ENCODE measurements around the gene PSMB3.

DNA sequence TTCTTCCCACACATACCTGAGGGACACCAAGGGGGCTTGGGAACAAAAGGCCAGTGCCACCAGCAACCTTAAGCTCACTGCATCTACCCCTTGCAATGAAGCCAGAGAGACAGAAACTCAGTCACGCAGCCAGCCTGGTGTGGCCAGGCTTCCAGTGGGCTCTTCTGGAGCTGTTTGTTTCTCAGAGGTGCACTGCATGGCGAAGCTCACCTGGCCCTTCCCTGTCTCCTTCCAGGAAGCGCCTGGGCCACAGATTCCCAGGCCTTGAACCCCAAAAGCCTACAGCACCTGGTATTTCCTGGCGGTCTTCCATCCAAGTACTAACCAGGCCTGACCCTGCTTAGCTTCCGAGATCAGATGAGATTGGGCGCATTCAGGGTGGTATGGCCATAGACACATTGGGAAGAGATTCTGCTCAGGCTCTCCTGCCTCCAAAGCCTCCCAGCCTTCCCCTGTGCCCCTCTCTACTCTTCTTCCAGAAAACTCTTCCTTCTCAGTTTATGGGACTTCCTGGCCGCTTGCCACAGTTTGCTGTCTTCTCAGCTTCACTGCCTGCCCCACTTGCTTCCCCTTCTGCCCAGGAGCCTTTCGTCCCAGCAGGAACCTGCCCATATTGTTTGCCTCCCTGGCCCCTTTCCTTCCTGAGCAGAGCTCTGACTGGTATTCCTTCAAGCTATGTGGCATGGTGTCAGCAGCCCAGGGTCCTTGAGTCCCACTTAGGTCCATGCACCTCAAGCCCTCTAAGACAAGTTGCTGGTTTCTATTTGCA lies 20.8 kb upstream of the PSMB3 start:
- TF ChIP-seq, protein P1, sequence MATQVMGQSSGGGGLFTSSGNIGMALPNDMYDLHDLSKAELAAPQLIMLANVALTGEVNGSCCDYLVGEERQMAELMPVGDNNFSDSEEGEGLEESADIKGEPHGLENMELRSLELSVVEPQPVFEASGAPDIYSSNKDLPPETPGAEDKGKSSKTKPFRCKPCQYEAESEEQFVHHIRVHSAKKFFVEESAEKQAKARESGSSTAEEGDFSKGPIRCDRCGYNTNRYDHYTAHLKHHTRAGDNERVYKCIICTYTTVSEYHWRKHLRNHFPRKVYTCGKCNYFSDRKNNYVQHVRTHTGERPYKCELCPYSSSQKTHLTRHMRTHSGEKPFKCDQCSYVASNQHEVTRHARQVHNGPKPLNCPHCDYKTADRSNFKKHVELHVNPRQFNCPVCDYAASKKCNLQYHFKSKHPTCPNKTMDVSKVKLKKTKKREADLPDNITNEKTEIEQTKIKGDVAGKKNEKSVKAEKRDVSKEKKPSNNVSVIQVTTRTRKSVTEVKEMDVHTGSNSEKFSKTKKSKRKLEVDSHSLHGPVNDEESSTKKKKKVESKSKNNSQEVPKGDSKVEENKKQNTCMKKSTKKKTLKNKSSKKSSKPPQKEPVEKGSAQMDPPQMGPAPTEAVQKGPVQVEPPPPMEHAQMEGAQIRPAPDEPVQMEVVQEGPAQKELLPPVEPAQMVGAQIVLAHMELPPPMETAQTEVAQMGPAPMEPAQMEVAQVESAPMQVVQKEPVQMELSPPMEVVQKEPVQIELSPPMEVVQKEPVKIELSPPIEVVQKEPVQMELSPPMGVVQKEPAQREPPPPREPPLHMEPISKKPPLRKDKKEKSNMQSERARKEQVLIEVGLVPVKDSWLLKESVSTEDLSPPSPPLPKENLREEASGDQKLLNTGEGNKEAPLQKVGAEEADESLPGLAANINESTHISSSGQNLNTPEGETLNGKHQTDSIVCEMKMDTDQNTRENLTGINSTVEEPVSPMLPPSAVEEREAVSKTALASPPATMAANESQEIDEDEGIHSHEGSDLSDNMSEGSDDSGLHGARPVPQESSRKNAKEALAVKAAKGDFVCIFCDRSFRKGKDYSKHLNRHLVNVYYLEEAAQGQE (IDR thresholded peaks at IDR 0.05; ENCODE audit: insufficient read depth in 1 of 2, low read depth in 2 of 2, low read length in 2 of 2) = no peak
- no peak for TF ChIP-seq SIN3A (IDR thresholded peaks at IDR 0.05; ENCODE audit: borderline replicate concordance, insufficient read depth, low read length)

All from PFSK-1 (cell line).